OCI-LY3 (cell line): ENCODE measurements around the gene FRAS1.

Experiments
- EZH2phosphoT487 ChIP-seq: fragments of 200-600 bp; shearing (Covaris generic); IDR thresholded peaks from 2 replicates; pipeline ENCODE4 v1.6.1; 2018; ENCODE audit warnings: antibody characterized with exemption, mixed run types, low read depth
- TF ChIP-seq, protein P1 (sequence below): fragments of 200-600, 300-600 bp; sonication (generic); IDR thresholded peaks from 2 replicates; pipeline ENCODE4 v1.5.1; 2014; ENCODE audit warnings: antibody characterized with exemption, low read length, low read depth

DNA sequence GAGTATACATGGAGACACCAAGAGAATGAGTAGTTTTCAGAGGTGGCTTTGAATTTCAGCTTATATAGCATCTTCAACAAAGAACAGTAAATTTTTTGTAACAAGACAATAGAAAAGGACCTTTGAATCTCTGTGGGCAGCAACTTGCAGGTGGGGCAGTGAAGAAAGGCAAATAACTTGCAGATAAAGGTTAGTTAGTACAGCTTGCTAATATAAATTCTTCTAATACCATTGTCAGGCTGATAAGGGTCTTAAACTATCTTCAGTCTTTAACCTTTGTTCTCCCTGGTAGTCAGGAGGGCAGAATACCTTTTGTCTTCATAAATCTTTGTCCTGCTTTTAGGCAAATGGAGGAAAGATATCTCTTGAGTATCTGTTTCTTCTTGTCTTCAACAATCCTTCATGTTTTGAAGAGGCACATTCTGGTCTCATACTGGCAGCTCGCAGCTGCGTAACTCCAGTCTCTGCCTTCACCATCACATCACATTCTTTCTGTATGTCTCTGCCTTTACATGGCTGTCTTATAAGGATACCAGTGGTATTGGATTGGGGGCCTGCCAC, 510.5 kb downstream of the FRAS1 start:
- TF ChIP-seq, protein P1, sequence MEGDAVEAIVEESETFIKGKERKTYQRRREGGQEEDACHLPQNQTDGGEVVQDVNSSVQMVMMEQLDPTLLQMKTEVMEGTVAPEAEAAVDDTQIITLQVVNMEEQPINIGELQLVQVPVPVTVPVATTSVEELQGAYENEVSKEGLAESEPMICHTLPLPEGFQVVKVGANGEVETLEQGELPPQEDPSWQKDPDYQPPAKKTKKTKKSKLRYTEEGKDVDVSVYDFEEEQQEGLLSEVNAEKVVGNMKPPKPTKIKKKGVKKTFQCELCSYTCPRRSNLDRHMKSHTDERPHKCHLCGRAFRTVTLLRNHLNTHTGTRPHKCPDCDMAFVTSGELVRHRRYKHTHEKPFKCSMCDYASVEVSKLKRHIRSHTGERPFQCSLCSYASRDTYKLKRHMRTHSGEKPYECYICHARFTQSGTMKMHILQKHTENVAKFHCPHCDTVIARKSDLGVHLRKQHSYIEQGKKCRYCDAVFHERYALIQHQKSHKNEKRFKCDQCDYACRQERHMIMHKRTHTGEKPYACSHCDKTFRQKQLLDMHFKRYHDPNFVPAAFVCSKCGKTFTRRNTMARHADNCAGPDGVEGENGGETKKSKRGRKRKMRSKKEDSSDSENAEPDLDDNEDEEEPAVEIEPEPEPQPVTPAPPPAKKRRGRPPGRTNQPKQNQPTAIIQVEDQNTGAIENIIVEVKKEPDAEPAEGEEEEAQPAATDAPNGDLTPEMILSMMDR = no peak
- TF ChIP-seq EZH2phosphoT487 = no peak
